GM11168 (cell line): ENCODE measurements around the gene EFS.
"Not testable (repeated sequence)": the region's sequence is repeated elsewhere in the genome, so short reads cannot be mapped to it uniquely, and the experiment has no call there.

ENCODE experiments used
- in situ Hi-C: fragments of 300-500 bp; cut with MboI; formaldehyde crosslinking; loops from one replicate; pipeline ENCODE4 v1.12.0; 2022; ENCODE audit warnings: low sequenced_read_pairs; ENCODE audit not compliant: unreplicated experiment

The EFS gene

GRCh38 chr14:23365036-23365731 is at the start of gene EFS:
Gene EFS (minus strand): TSS chr14:23365172. CDS start chr14:23365025, 147 bp downstream.
- in situ Hi-C loops: no loop called here

- in situ Hi-C loops: no loop called here
These were observed 49.3 kb upstream of the EFS start for GRCh38 chr14:23414254-23414653.

- in situ Hi-C loops: no loop called here
These were observed 48.7 kb upstream of the EFS start for GRCh38 chr14:23413681-23414080.

GRCh38 chr14:23411563-23412525 is 46.9 kb upstream of the EFS start:
- in situ Hi-C loops: no loop called here

- in situ Hi-C loops: no loop called here
These were observed 45.1 kb upstream of the EFS start for GRCh38 chr14:23409966-23410635.

GRCh38 chr14:23409475-23409874 is 44.5 kb upstream of the EFS start:
- in situ Hi-C loops: no loop called here

GRCh38 chr14:23408307-23408630 is 43.3 kb upstream of the EFS start:
- in situ Hi-C loops: no loop called here

GRCh38 chr14:23407516-23408306 is 42.7 kb upstream of the EFS start, which contains the start of gene MYH6:
Gene MYH6 (minus strand): TSS chr14:23408273. CDS start chr14:23407223, 1,050 bp downstream.
- in situ Hi-C loops: no loop called here

- in situ Hi-C loops: no loop called here
These were observed 41.9 kb upstream of the EFS start for GRCh38 chr14:23406725-23407355.

- in situ Hi-C loops: no loop called here
These were observed 41.3 kb upstream of the EFS start for GRCh38 chr14:23406244-23406643.

- in situ Hi-C loops: no loop called here
These were observed 40.6 kb upstream of the EFS start for GRCh38 chr14:23405516-23406025.

- in situ Hi-C loops: no loop called here
These were observed 40.1 kb upstream of the EFS start for GRCh38 chr14:23405096-23405495.

GRCh38 chr14:23404331-23404900 is 39.4 kb upstream of the EFS start:
- in situ Hi-C loops: no loop called here

- in situ Hi-C loops: no loop called here
These were observed 38.9 kb upstream of the EFS start for GRCh38 chr14:23403908-23404307.

- in situ Hi-C loops: no loop called here
These were observed 38.1 kb upstream of the EFS start for GRCh38 chr14:23403139-23403438.

- in situ Hi-C loops: no loop called here
These were observed 37.5 kb upstream of the EFS start for GRCh38 chr14:23402296-23403138.

GRCh38 chr14:23401291-23401690 is 36.3 kb upstream of the EFS start:
- in situ Hi-C loops: no loop called here

- in situ Hi-C loops: not testable (repeated sequence)
These were observed 35.7 kb upstream of the EFS start for GRCh38 chr14:23400496-23401149.
